ENCODE data around the gene TMEM63C. TPM values are rescaled to one million over a fixed set of nuclear protein-coding genes. Genes with fewer than 3 reads are reported as not detected.

TMEM63C gene, protein sequence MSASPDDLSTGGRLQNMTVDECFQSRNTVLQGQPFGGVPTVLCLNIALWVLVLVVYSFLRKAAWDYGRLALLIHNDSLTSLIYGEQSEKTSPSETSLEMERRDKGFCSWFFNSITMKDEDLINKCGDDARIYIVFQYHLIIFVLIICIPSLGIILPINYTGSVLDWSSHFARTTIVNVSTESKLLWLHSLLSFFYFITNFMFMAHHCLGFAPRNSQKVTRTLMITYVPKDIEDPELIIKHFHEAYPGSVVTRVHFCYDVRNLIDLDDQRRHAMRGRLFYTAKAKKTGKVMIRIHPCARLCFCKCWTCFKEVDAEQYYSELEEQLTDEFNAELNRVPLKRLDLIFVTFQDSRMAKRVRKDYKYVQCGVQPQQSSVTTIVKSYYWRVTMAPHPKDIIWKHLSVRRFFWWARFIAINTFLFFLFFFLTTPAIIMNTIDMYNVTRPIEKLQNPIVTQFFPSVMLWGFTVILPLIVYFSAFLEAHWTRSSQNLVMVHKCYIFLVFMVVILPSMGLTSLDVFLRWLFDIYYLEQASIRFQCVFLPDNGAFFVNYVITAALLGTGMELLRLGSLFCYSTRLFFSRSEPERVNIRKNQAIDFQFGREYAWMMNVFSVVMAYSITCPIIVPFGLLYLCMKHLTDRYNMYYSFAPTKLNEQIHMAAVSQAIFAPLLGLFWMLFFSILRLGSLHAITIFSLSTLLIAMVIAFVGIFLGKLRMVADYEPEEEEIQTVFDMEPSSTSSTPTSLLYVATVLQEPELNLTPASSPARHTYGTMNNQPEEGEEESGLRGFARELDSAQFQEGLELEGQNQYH
- polyA plus RNA-seq, result 11.1 and 14.6 TPM in 2 replicates
- polyA minus RNA-seq, result 18.8 and 21.2 TPM in 2 replicates

DNA sequence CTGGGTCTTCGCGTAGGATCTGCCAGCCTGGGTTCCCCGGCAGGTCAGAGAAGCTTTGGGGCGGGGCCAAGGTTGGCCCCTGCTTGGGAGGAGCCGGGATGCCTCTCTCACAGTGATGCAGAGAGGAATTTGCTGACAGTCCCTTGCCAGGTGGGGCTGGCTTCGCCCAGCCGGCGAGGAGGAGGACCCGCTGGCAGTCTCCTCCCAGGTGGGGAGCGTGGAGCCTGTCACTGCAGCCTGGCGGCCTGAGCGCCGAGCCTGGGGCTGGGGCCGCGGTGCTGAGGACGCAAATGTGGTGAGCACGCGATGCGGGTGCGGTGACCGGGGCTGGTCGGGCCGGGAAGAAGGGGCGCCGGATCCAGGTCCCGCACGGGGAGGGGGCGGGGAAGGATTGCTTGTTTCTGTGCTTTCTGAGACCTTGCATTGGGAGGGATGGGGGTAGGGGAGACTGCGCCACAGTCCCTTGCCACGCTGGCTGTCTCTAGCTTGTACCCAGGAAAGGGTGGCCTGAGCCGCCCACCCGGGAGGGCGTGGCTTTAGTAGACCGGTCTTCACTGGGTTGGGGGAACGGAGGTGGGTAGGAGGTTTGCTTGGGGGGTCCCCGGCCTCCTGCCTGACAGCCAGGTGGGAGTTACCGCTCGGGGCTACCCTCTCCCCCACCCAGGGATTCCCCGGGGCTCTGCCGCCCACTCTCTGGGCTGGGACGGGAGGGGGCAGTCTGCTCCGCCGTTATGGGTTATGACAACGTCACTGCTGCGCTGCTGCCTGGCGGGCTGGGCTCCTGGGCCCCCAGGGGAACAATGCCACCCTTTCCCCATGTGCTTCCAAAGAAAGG, at the start of gene TMEM63C:
Gene TMEM63C, plus strand, starts transcription at position 196 of the 835 bp plus-strand sequence. CDS start 37,016 bp downstream, outside the sequence.
- Histone ChIP-seq H3K4me2 (ENCODE audit: low read length) (peak within 1 kb of the TSS; percentile 95), H3K27ac (ENCODE audit: low read length) (peak within 1 kb of the TSS; percentile 77), H3K9ac (ENCODE audit: low read length) (peak within 1 kb of the TSS; percentile 86)

More for the DNA sequence above, at the start of gene TMEM63C:
- H3K4me3 ChIP-seq (ENCODE audit: low read length), result peak within 1 kb of the TSS; percentile 96
- H3K79me2 ChIP-seq (replicated peaks; ENCODE audit: insufficient read depth, low read length), result no peaks in the 10 kb centered on the region
- no peaks in the 10 kb centered on the region for H3K27me3 ChIP-seq (ENCODE audit: insufficient read depth, low read depth, low read length)
- no peaks in the 10 kb centered on the region for H3K9me2 ChIP-seq (ENCODE audit: insufficient read depth, low read length)
- no peaks in the 10 kb centered on the region for H3K36me3 ChIP-seq (ENCODE audit: insufficient read depth, low read length)
- peak; percentile 48 for TF ChIP-seq SMC3 (conservative IDR thresholded peaks at IDR 0.05; ENCODE audit: poor library complexity)
- TF ChIP-seq RAD21 (conservative IDR thresholded peaks at IDR 0.05), result peak; percentile 55
- TF ChIP-seq POLR2AphosphoS5 (IDR thresholded peaks at IDR 0.05), result peak; percentile 82
- TF ChIP-seq, protein P1, sequence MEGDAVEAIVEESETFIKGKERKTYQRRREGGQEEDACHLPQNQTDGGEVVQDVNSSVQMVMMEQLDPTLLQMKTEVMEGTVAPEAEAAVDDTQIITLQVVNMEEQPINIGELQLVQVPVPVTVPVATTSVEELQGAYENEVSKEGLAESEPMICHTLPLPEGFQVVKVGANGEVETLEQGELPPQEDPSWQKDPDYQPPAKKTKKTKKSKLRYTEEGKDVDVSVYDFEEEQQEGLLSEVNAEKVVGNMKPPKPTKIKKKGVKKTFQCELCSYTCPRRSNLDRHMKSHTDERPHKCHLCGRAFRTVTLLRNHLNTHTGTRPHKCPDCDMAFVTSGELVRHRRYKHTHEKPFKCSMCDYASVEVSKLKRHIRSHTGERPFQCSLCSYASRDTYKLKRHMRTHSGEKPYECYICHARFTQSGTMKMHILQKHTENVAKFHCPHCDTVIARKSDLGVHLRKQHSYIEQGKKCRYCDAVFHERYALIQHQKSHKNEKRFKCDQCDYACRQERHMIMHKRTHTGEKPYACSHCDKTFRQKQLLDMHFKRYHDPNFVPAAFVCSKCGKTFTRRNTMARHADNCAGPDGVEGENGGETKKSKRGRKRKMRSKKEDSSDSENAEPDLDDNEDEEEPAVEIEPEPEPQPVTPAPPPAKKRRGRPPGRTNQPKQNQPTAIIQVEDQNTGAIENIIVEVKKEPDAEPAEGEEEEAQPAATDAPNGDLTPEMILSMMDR (IDR thresholded peaks at IDR 0.05; ENCODE audit: poor library complexity, severe bottlenecking), result peak; percentile 34
- TF ChIP-seq, protein P2, sequence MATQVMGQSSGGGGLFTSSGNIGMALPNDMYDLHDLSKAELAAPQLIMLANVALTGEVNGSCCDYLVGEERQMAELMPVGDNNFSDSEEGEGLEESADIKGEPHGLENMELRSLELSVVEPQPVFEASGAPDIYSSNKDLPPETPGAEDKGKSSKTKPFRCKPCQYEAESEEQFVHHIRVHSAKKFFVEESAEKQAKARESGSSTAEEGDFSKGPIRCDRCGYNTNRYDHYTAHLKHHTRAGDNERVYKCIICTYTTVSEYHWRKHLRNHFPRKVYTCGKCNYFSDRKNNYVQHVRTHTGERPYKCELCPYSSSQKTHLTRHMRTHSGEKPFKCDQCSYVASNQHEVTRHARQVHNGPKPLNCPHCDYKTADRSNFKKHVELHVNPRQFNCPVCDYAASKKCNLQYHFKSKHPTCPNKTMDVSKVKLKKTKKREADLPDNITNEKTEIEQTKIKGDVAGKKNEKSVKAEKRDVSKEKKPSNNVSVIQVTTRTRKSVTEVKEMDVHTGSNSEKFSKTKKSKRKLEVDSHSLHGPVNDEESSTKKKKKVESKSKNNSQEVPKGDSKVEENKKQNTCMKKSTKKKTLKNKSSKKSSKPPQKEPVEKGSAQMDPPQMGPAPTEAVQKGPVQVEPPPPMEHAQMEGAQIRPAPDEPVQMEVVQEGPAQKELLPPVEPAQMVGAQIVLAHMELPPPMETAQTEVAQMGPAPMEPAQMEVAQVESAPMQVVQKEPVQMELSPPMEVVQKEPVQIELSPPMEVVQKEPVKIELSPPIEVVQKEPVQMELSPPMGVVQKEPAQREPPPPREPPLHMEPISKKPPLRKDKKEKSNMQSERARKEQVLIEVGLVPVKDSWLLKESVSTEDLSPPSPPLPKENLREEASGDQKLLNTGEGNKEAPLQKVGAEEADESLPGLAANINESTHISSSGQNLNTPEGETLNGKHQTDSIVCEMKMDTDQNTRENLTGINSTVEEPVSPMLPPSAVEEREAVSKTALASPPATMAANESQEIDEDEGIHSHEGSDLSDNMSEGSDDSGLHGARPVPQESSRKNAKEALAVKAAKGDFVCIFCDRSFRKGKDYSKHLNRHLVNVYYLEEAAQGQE (IDR thresholded peaks at IDR 0.05; ENCODE audit: borderline replicate concordance), result peak; percentile 43
- peak; percentile 26 for TF ChIP-seq EP300 (conservative IDR thresholded peaks at IDR 0.05; ENCODE audit: poor library complexity, severe bottlenecking)
- TF ChIP-seq MXI1 (conservative IDR thresholded peaks at IDR 0.05; ENCODE audit: poor library complexity, severe bottlenecking), result peak; percentile 82
- no peak for TF ChIP-seq TAF1 (IDR thresholded peaks at IDR 0.05; ENCODE audit: low read depth)
- no peak for TF ChIP-seq EZH2 (IDR thresholded peaks at IDR 0.05; ENCODE audit: borderline replicate concordance, insufficient read depth, low read length, poor library complexity, severe bottlenecking)
- H3K9me3 ChIP-seq (ENCODE audit: low read length), result no peaks in the 10 kb centered on the region
- no peaks in the 10 kb centered on the region for H3F3A ChIP-seq (ENCODE audit: insufficient read depth, low read length, poor library complexity, severe bottlenecking)
- no peaks in the 10 kb centered on the region for H4K20me1 ChIP-seq (ENCODE audit: insufficient read depth)
- peak within 1 kb of the TSS; percentile 83 for H2AFZ ChIP-seq (ENCODE audit: low read depth, low read length)

All from neural cell (in vitro differentiated cells).